ENCODE measurements around the gene GSG1L.

Gene GSG1L

DNA sequence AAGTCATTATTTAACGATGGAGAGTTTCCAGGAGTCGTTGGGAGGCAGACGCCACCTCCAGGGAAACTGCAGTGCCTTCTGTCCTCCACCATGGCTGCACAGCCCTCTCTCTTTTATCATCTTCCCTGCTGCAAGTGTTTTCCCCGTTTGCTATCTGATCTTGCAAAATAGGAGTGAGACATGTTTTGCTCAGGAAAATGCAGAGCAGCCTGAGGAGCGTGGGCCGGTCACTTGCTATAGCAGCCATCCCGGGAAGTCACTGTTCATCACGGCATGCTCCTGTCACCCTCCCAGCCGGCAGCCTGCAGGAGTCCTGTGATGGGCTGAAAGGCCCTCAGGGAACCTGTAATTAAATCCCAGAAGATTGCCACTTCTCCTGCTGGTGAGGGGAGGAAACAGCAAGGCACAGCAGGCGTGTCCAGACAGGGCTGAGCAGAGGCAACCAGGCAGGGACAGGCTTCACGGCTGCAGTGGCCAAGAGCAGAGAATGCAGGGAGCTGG is 143.1 kb downstream of the GSG1L start:
- no peak overlapping the region for H3K4me3 ChIP-seq (ENCODE audit: low read depth, low read length)
- DNase-seq (ENCODE audit: low read depth): no peak
- TF ChIP-seq, protein P1, sequence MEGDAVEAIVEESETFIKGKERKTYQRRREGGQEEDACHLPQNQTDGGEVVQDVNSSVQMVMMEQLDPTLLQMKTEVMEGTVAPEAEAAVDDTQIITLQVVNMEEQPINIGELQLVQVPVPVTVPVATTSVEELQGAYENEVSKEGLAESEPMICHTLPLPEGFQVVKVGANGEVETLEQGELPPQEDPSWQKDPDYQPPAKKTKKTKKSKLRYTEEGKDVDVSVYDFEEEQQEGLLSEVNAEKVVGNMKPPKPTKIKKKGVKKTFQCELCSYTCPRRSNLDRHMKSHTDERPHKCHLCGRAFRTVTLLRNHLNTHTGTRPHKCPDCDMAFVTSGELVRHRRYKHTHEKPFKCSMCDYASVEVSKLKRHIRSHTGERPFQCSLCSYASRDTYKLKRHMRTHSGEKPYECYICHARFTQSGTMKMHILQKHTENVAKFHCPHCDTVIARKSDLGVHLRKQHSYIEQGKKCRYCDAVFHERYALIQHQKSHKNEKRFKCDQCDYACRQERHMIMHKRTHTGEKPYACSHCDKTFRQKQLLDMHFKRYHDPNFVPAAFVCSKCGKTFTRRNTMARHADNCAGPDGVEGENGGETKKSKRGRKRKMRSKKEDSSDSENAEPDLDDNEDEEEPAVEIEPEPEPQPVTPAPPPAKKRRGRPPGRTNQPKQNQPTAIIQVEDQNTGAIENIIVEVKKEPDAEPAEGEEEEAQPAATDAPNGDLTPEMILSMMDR (IDR thresholded peaks at IDR 0.05; ENCODE audit: insufficient read depth, low read depth, low read length, missing control alignments): no peak

DNA sequence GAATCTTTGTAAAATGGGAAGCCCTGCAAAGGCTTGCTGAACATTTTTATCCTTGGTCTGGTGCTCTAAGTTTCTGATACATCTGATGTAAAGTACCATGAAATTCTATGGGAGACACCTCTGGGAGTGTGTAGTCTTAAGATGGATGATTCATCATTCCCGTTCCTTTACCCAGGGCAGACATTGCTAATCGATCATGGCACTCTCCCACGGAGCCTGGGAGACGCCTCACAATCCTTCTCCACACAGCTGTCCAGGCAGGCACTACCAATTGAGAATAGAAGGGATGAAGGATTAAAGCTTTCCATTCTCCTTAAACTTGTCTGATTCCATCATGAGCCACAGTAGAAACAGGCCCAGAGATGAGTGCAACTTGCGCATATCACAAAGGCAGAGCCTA is 144.8 kb downstream of the GSG1L start:
- DNase-seq (ENCODE audit: low read depth): no peak
- TF ChIP-seq, protein P1 (IDR thresholded peaks at IDR 0.05; ENCODE audit: insufficient read depth, low read depth, low read length, missing control alignments): no peak
- no peak overlapping the region for H3K4me3 ChIP-seq (ENCODE audit: low read depth, low read length)

DNA sequence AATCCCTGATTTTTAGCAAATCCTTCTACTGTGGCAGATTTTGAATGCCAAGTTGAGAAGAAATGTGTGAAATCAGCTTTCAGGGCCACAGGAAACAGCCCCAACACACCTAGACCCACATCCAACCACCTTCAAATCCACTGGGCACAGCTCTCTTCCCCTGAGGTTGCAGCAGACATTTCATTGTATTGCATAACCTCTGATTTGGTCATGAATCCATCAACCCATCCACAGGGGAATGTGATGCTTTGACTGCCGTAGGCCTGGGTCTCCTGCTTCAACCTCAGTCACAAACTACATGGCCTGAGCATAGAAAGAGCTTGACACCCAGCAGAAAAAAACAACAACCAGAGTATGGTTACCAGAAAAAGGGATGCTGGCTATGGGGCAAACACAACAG is 145.6 kb downstream of the GSG1L start:
- TF ChIP-seq, protein P1 (IDR thresholded peaks at IDR 0.05; ENCODE audit: insufficient read depth, low read depth, low read length, missing control alignments): no peak

DNA sequence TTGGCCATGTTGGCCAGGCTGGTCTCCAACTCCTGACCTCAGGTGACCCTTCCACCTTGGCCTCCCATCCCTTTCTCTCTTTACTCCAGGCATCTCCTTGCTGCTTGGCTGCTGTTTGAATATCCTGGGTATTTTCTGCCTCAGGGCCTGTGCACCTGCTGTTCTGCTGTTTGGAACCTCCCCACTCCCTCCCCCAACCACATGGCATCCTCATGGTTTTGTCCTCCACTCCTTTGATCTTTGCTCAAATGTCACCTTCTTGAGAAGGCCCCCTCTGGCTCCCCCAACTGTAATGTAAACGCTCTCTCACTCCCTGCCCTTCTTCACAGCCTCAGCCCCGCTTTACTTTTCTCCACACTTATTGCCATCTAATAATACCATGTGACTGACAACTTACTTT is 152.0 kb downstream of the GSG1L start:
- TF ChIP-seq, protein P1 (IDR thresholded peaks at IDR 0.05; ENCODE audit: insufficient read depth, low read depth, low read length, missing control alignments): no peak
- no peak overlapping the region for H3K4me3 ChIP-seq (ENCODE audit: low read depth, low read length)
- no peak for DNase-seq (ENCODE audit: low read depth)

More for the DNA sequence above, 145.6 kb downstream of the GSG1L start:
- no peak overlapping the region for H3K4me3 ChIP-seq (ENCODE audit: low read depth, low read length)
- DNase-seq (ENCODE audit: low read depth): no peak

DNA sequence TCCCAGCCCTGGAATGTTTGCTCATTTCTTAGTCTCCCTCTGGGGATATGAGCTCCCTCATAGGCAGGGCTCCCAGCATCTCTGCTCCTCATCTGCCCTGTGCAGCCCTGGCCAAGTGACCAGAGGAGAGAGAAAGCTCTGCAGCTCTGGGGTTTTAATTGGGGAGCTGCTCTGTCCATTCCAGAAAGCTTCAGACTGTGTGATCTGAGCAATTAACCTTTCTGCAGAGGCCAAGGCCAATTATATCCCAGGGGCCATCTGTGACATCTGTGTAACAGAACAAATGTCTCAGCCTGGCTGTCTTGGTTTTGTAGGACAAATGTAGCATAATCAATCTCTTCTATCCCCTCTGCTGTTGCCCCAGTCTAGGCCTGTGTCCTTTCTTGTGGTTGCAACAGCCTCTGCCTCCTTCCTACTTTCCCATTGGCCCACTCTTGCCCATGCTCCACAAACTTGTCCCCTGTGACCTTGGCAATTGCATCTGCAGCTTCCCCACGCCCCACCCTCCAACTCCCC is 156.0 kb downstream of the GSG1L start:
- no peak overlapping the region for H3K4me3 ChIP-seq (ENCODE audit: low read depth, low read length)
- no peak for DNase-seq (ENCODE audit: low read depth)
- TF ChIP-seq, protein P1 (IDR thresholded peaks at IDR 0.05; ENCODE audit: insufficient read depth, low read depth, low read length, missing control alignments): no peak

DNA sequence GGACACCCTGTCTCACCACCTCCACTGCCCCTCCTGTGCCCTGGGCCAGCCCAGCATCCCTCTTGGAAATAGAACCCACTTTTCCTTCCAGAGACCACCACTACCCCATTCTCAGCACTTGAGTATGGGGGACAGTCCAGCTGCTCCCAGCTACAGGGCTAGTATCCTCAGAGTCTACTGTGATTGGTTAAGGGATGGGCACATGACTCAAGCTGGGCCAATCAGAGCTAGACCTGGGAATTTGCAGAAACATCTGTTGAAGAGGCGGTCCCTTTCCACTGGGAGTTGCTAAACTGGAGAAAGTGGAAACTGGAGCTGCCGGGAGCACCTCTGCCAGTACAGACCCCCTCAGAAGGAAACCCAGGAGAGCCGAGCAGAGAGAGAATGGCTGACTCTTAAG is 156.6 kb downstream of the GSG1L start:
- DNase-seq (ENCODE audit: low read depth): no peak

More for the DNA sequence above, 156.6 kb downstream of the GSG1L start:
- TF ChIP-seq, protein P1 (IDR thresholded peaks at IDR 0.05; ENCODE audit: insufficient read depth, low read depth, low read length, missing control alignments): no peak
- no peak overlapping the region for H3K4me3 ChIP-seq (ENCODE audit: low read depth, low read length)

Data from GM12865 (cell line).